Immature natural killer cell (primary cell): ENCODE data around the gene ATP1A2. TPM values are rescaled to one million over a fixed set of nuclear protein-coding genes. Genes with fewer than 3 reads are reported as not detected.
"Not testable (repeated sequence)": the region's sequence is repeated elsewhere in the genome, so short reads cannot be mapped to it uniquely, and the experiment has no call there.

Experiments
- DNase-seq, 3 donors: peaks; one replicate each; pipeline ENCODE4 v3.0.0; 2022; ENCODE audit warnings: mixed read lengths in 1 of 3
- H3K27ac Mint-ChIP-seq, 6 donors: one replicate each; pipeline ENCODE4 v1.8.0; 2020; ENCODE audit warnings: mixed read lengths in 6 of 6, mild to moderate bottlenecking in 5 of 6, inconsistent platforms in 4 of 6, moderate library complexity in 3 of 6
- H3K27me3 Mint-ChIP-seq, 3 donors: one replicate each; pipeline ENCODE4 v1.8.0; 2020 to 2021; ENCODE audit warnings: low read depth in 3 of 3, mild to moderate bottlenecking in 3 of 3, mixed read lengths in 3 of 3, moderate library complexity in 3 of 3, inconsistent platforms in 1 of 3
- H3K36me3 Mint-ChIP-seq, 3 donors: one replicate each; pipeline ENCODE4 v1.8.0; 2020; ENCODE audit warnings: mixed read lengths in 3 of 3, inconsistent platforms in 2 of 3, mild to moderate bottlenecking in 2 of 3
- H3K4me1 Mint-ChIP-seq, 2 donors: one replicate each; pipeline ENCODE4 v1.8.0; 2020; ENCODE audit warnings: inconsistent platforms in 2 of 2, mild to moderate bottlenecking in 2 of 2, mixed read lengths in 2 of 2, moderate library complexity in 1 of 2
- H3K4me3 Mint-ChIP-seq, 5 donors: one replicate each; pipeline ENCODE4 v1.8.0; 2020; ENCODE audit warnings: mild to moderate bottlenecking in 5 of 5, mixed read lengths in 5 of 5, inconsistent platforms in 3 of 5, moderate library complexity in 3 of 5
- H3K9me3 Mint-ChIP-seq, 6 donors: one replicate each; pipeline ENCODE4 v1.8.0; 2020; ENCODE audit warnings: mild to moderate bottlenecking in 6 of 6, mixed read lengths in 6 of 6, inconsistent platforms in 4 of 6, moderate library complexity in 3 of 6
- polyA plus RNA-seq, 3 donors: library from polyadenylated mRNA; unstranded; fragments of 300-500 nt; fragmentation: Illumina TruSeq; gene quantifications; one replicate each; pipeline ENCODE4 v1.2.3, GENCODE V29; 2021

ATP1A2 gene
- polyA plus RNA-seq, 3 donors from 2014 or later = not detected

DNA sequence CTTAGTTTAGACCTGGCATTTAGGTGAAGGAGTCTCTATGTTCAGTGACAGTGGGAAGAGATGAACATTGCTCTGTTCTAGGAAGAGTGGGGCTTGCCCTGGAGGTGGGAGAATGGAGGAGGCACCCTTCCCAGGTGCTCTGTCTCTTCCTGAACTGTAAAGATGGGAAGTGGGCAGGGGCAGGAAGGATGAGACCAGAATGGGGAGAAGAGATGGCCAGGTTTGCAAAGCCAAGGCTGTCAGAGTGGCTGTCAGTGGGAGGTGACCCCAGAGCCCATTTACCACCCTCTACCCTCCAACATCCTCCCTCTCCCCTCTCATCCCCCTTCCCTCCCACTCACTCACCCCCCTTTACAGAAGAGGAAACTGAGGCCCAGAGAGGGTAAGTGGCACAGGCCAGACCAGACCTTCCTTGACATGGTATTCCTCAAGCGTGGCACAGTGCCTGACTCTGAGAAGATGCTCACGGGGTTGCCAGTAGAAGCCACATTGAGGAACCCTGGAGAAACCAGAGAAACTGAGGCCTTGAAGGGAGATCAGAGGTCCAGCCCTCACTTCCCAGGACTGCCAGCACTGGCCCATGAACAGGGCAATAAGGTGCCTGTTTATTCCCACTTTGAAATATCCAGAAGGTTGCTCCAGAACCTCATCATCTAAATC is 15.7 kb upstream of the ATP1A2 start:
- Mint-ChIP-seq H3K36me3 (no peaks in the 10 kb centered on the region), H3K9me3 (no peaks in the 10 kb centered on the region), H3K27me3 (peaks cover 7 to 17% (median 10%) of the 10 kb centered on the region in 3 donors), H3K4me3 (peak overlapping the region; percentile 69 to 83 (median 72)), H3K27ac (peak overlapping the region; percentile 77 to 90 (median 84)), H3K4me1 (peaks cover 51% of the 10 kb centered on the region in 2 donors)
- DNase-seq = no peak

DNA sequence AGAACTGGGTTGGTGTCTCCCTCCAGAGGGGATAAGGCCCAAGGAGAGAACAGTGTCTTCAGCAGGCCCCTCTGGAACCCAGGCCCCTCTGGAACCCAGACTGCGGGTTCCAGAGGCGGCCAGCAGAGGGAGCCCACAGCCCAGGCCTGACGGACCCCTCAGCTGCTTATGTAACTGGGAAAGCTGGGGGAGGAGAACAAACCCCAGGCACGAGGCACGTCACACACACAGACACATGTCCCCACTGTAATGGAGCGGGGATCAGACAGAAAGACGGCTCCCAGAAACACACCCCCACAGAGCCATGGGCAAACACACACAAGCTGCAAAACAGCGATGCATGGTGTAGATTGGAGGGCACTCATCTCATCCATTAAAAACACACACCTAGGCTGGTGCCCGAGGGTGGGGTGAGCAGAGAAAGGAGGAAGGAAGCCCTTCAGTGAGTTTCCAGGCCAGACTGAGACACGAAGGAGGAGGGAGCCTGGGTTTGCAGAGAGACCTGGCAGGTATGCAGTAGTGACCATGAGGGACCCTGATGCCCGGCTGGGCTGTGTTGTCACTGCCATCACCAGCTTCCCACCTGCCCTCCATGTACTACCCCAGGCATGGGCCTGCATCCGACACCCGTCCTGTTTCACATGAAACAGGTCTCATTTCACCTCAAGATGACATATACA is 14.4 kb upstream of the ATP1A2 start:
- Mint-ChIP-seq H3K27ac (peak overlapping the region in 5 of 6 donors; percentile 76 to 85 (median 84)), H3K27me3 (peaks cover 7 to 17% (median 10%) of the 10 kb centered on the region in 3 donors), H3K4me3 (peak overlapping the region in 2 of 5 donors; percentile 5 to 40), H3K9me3 (no peaks in the 10 kb centered on the region), H3K4me1 (peaks cover 44 to 46% of the 10 kb centered on the region in 2 donors), H3K36me3 (no peaks in the 10 kb centered on the region)
- peak; percentile 54 to 69 (median 59) for DNase-seq

DNA sequence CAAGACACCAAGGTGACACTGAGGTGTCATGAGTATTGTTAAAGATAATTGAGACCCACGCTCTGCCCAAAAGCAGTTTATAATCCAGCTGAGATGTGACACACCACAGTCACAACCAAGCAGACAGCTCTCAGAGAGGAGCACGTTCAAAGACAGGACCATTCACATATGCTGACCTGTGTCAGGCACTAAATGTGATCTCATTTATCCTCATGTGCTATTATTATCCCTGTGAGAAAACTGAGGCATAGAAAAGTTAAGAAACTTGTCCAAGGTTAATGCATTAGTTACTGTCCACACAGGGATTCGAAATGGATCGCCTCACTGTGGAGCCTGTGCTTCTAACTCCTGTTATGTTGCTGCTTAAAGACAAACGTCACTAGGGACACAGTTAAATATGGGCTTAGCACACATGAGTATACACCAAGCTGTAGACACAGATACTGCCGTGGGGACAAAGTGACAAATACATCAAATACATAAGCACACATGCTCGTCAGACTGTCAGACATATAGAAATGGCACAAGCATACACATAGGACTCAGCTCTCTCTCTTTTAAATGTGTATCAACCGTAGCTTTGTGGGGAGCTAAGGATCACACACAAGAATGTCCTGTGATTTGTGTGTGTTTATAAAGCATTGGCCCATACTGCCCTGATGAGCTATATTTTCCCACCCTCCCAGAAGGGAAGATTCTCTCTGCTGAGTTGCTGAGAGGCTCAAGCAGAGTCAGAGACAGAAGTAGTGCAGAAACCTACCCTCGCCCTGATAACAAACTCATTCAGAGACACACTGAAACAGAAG is 13.6 kb upstream of the ATP1A2 start:
- Mint-ChIP-seq H3K4me1 (peaks cover 36 to 38% of the 10 kb centered on the region in 2 donors), H3K36me3 (no peaks in the 10 kb centered on the region), H3K9me3 (no peaks in the 10 kb centered on the region), H3K27ac (peak overlapping the region in 4 of 6 donors; percentile 28 to 85 (median 62)), H3K4me3 (no peak overlapping the region), H3K27me3 (peaks cover 7 to 17% (median 10%) of the 10 kb centered on the region in 3 donors)
- no peak for DNase-seq

DNA sequence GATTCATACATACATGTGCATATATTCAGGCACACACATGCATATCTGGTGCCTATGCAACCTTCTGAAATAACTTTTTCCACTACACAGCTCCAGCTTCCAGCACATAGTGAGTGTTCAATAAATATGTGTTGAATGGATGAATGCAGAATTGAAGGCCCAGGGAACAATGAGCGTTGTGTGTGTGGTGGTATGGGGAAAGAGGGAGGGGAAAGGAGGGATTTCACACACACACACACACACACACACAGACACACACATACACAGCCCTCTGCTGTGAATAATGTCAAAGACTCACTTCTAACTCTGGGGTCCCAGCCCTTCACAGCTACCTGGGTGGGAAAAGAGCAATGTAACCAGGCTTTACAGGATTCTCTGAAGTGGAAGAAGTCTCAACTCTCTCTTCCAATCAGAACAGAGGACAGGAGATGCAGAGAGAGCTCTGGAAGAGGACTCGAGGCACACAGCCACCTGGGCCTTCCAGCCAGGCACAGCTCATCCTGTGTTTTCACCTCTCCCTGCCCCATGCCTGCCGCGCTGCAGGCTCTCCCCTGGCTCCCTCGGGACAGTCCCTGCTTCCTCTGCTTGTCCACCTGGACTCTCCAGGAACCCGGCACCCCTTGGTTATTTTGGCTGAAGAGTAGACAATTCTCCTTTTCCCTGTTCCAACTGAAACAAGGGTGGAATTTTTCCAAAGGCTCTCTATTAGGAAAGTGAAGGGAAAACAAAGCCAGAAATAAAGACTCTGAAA is 11.7 kb upstream of the ATP1A2 start:
- Mint-ChIP-seq H3K27me3 (peaks cover 4 to 10% (median 7%) of the 10 kb centered on the region in 3 donors), H3K4me1 (peaks cover 26 to 27% of the 10 kb centered on the region in 2 donors), H3K27ac (no peak overlapping the region), H3K9me3 (no peaks in the 10 kb centered on the region), H3K4me3 (no peak overlapping the region), H3K36me3 (no peaks in the 10 kb centered on the region)
- no peak for DNase-seq

DNA sequence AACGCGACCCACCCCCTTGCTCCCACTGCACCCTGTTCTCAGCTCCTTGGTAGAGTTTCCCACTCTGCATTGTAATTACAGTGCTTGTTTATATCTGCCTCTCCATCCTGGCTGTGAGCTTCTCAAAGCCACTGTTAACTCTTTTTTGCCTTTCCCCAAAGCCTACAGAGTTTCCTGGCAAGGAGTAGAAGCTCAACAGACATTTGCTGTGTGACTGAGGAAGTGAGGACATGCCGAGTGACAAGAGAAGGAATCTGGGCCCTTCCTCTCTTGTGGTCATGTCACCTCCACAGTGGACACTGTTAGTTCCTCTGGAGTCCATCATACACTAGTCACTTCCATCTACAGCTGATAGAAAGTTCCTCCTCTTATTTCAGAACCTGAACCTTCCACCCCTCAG is 11.1 kb upstream of the ATP1A2 start:
- peaks cover 4 to 10% (median 5%) of the 10 kb centered on the region in 3 donors for H3K27me3 Mint-ChIP-seq
- DNase-seq = no peak
- H3K4me3 Mint-ChIP-seq = no peak overlapping the region
- H3K27ac Mint-ChIP-seq = no peak overlapping the region
- no peaks in the 10 kb centered on the region for H3K36me3 Mint-ChIP-seq
- peaks cover 22 to 23% of the 10 kb centered on the region in 2 donors for H3K4me1 Mint-ChIP-seq
- H3K9me3 Mint-ChIP-seq = no peaks in the 10 kb centered on the region

DNA sequence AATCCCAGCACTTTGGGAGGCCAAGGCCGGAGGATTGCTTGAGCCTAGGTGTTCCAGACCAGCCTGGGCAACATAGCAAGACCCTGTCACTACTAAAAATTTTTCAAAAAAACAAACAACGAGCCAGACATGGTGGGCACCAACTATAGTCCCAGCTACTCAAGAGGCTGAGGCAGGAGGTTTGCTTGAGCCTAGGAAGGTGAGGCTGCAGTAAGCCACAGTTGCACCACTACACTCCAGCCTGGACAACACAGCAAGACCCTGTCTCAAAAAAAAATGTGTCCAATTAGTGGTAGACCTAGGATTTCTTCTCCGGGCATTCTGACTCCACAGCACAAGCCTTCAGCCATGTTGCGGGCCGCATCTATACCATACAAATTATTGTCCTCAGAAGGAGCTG is 10.4 kb upstream of the ATP1A2 start:
- no peak for DNase-seq
- peaks cover 5 to 12% (median 5%) of the 10 kb centered on the region in 3 donors for H3K27me3 Mint-ChIP-seq
- no peaks in the 10 kb centered on the region for H3K9me3 Mint-ChIP-seq
- H3K27ac Mint-ChIP-seq = no peak overlapping the region
- no peaks in the 10 kb centered on the region for H3K36me3 Mint-ChIP-seq
- peaks cover 20 to 21% of the 10 kb centered on the region in 2 donors for H3K4me1 Mint-ChIP-seq
- no peak overlapping the region for H3K4me3 Mint-ChIP-seq

DNA sequence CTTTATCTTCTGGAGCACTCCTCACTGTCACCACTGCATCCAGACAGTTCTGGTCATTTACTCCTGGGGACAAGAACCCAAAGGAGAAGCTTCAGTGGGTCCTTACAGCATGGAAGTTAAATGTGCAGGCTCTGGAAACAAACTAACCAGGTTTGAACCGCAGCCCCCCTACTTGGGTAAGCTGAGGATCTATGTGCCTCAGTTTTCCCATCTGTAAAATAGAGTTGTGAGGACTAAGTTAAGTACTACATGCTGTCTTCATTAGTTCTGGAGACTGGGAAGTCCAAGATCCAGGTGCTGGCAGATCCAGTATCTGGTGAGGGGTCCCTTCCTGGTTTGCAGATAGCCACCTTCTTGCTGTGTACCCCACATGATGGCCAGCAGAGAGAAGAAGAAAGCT is 8.0 kb upstream of the ATP1A2 start:
- Mint-ChIP-seq H3K9me3 (no peaks in the 10 kb centered on the region), H3K4me3 (no peak overlapping the region), H3K4me1 (peaks cover 10 to 12% of the 10 kb centered on the region in 2 donors), H3K27ac (no peak overlapping the region), H3K27me3 (peaks cover 5 to 19% (median 7%) of the 10 kb centered on the region in 3 donors), H3K36me3 (no peaks in the 10 kb centered on the region)
- DNase-seq = no peak

DNA sequence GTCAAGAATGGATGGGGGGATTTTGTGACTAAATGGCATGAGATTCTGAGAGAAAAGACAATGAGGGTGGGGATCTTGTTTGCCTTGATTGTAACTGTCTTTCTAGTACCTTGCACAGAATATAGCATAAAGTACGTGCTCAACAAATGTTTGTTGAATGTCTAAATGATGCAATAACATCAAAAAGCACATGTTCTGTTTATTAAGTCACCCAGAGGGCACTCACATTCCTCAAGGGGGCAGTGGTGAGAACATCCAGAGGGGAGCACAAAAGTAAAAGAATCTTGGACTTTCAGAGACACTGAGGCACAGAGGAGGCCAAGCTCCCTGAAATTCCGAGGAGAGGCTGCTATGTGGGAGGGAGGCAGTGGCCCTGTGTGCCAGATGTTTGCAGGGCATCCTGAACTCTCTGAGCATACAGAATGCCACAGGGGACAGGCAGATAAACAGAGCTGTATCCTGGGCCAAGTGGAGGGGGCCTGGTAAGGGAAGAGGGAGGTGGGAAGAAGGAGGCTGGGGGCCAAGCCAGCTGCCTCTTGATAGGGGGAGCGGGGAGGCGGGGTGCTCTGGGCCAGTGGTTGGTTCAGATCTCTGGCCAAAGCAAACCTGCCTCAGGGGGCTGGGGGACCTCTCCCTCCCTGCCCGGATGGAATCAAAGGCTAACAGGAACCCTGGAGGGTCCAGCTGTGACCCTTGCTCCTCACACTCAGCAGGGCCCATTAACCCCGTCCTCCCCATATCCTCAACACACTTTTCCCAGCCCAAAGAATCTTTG is 6.5 kb upstream of the ATP1A2 start:
- peak in 1 of 3 donors; percentile 23 for DNase-seq
- Mint-ChIP-seq H3K36me3 (no peaks in the 10 kb centered on the region), H3K9me3 (no peaks in the 10 kb centered on the region), H3K27ac (no peak overlapping the region), H3K4me1 (no peaks in the 10 kb centered on the region), H3K4me3 (no peak overlapping the region), H3K27me3 (peaks cover 3 to 14% (median 5%) of the 10 kb centered on the region in 3 donors)

DNA sequence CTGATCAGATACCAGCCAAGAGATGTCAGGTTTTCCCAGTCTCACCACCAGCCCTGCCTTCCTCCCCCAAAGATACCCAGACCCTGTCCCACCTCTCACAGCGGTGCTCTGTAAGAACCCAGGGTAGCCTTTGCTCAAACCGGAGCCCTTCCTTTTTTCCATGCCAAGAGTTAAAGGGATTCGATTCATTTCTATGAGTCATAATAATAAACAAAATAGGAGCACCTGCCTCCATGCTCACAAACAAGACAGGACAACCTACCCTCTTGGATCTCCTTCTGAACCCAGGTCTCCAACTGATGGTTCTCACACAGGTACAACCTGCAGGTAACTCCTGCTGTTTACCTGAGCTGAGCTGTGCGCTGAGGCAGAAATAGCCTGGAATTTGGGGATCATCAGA is 5.9 kb upstream of the ATP1A2 start:
- H3K36me3 Mint-ChIP-seq = no peaks in the 10 kb centered on the region
- no peaks in the 10 kb centered on the region for H3K4me1 Mint-ChIP-seq
- no peaks in the 10 kb centered on the region for H3K9me3 Mint-ChIP-seq
- H3K27me3 Mint-ChIP-seq = peaks cover 3 to 14% (median 5%) of the 10 kb centered on the region in 3 donors
- H3K4me3 Mint-ChIP-seq = no peak overlapping the region
- H3K27ac Mint-ChIP-seq = no peak overlapping the region
- no peak for DNase-seq

DNA sequence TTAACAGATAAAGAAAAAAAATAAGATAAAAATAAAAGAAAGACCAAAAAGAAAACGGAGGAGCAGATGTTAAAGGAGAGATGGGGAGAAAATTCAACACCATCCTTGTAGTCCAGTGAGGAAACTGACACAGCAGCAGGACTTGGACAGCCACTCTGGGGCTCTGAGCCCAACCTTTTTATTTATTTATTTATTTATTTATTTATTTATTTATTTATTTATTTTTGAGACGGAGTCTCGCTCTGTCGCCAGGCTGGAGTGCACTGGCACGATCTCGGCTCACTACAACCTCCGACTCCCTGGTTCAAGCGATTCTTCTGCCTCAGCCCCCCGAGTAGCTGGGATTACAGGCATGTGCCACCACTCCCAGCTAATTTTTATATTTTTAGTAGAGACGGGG is 4.1 kb upstream of the ATP1A2 start:
- H3K4me3 Mint-ChIP-seq, H3K4me1 Mint-ChIP-seq, H3K36me3 Mint-ChIP-seq, H3K9me3 Mint-ChIP-seq, H3K27ac Mint-ChIP-seq, DNase-seq: not testable (repeated sequence)
- H3K27me3 Mint-ChIP-seq = peaks cover 3 to 14% (median 3%) of the 10 kb centered on the region in 3 donors

DNA sequence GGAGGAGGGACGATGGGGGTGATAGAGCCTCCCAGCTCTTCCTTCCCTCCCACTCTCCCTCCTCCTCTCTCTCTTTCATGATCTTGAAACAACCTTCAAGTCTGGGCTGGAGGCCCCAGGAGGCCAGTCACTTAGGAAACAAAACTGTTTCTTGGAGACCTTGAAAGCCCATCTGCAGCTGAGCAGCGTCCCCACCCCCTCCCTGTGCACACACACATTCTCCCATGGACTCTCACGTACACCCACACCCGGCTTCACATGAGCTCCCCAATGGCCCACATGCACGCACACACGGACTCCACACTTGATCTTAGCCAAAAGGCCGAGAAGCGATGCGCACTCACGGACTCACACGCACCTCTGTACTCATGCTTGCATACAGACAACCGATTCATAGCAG is 3.2 kb upstream of the ATP1A2 start:
- no peak overlapping the region for H3K4me3 Mint-ChIP-seq
- H3K27me3 Mint-ChIP-seq = peaks cover 3 to 11% (median 5%) of the 10 kb centered on the region in 3 donors
- H3K4me1 Mint-ChIP-seq = no peaks in the 10 kb centered on the region
- H3K9me3 Mint-ChIP-seq = no peaks in the 10 kb centered on the region
- H3K36me3 Mint-ChIP-seq = no peaks in the 10 kb centered on the region
- no peak overlapping the region for H3K27ac Mint-ChIP-seq
- no peak for DNase-seq

DNA sequence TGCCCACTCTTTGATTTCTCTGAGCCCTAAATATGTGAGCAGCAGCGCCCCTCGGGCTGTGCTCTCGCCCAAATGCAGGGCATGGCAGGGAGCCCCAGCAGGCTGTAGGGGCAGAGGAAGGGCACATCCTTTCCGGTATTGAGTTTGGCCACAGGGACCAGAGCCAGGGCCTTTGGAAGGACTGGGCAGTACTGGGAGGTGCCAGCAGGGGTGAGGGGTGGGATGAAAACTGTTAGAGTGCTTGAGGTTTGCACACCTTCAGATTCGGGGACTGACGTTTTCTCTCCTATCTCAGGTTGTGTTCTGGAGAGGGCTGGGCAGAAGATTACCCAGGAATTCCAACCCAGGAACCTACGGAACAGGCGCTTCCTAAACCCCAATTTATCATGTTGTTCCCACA is 2.2 kb upstream of the ATP1A2 start:
- peaks cover 4 to 10% (median 5%) of the 10 kb centered on the region in 3 donors for H3K27me3 Mint-ChIP-seq
- H3K36me3 Mint-ChIP-seq = no peaks in the 10 kb centered on the region
- no peak overlapping the region for H3K27ac Mint-ChIP-seq
- H3K4me1 Mint-ChIP-seq = no peaks in the 10 kb centered on the region
- H3K9me3 Mint-ChIP-seq = no peaks in the 10 kb centered on the region
- no peak for DNase-seq
- H3K4me3 Mint-ChIP-seq = no peak overlapping the region

DNA sequence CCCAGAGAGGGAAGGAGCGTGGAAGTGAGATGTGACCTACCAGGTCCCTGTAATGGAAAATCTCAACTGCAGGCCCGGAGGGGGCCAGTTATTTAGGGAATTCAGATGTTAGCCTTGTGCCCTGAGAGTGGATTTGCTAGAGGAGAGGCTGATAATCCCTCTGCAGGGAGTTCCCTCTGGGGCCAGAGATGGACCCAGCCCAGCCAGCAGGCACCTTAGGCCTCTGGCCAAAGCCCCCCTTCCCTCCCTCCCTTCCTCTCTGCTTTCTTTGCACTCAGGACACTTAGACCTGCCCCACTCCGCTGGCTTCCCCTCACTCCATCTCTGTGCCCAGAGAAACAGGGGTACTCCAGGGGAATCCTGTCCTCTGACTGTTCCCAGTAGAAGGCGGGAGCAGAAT is 1.5 kb upstream of the ATP1A2 start:
- no peaks in the 10 kb centered on the region for H3K4me1 Mint-ChIP-seq
- H3K27me3 Mint-ChIP-seq = peaks cover 1 to 10% (median 5%) of the 10 kb centered on the region in 3 donors
- no peak for DNase-seq
- H3K4me3 Mint-ChIP-seq = no peak overlapping the region
- no peaks in the 10 kb centered on the region for H3K36me3 Mint-ChIP-seq
- no peak overlapping the region for H3K27ac Mint-ChIP-seq
- H3K9me3 Mint-ChIP-seq = no peaks in the 10 kb centered on the region
